HEK293 (cell line): ENCODE results near the gene RNF181.
A peak's percentile ranks its signal among the peaks of the same experiment; 100 is the strongest.

Source experiments
- CTCF ChIA-PET: fragments of 350-600 bp; formaldehyde crosslinking; extraction: SDS; loops from one replicate; lab custom pipeline; 2021; ENCODE audit warnings: antibody characterized with exemption; lab: Yijun Ruan, JAX
- POLR2A ChIA-PET: fragments of 300-600 bp; formaldehyde crosslinking; extraction: SDS; loops from one replicate; lab custom pipeline; 2020; ENCODE audit warnings: antibody characterized with exemption, inconsistent platforms; lab: Yijun Ruan, JAX
- H3K27ac ChIP-seq: fragments of 200-500 bp; sonication (Bioruptor generic); 2 replicates; pipeline ENCODE4 v1.5.1; 2014; ENCODE audit warnings: low read depth, low read length, control low read depth, inconsistent platforms; ENCODE audit errors: extremely low read depth
- H3K36me3 ChIP-seq, 2 experiments: fragments of 200-500 bp in 1 of 2; sonication (Bioruptor generic) in 1 of 2; 1 replicate in 1 of 2; 2 replicates in 1 of 2; pipeline ENCODE4 v1.5.1; 2014 to 2017; ENCODE audit warnings: inconsistent platforms in 2 of 2, low read length in 2 of 2; ENCODE audit not compliant: control insufficient read depth in 2 of 2, insufficient read depth in 1 of 2
- H3K4me1 ChIP-seq: fragments of 200-500 bp; sonication (Bioruptor generic); 2 replicates; pipeline ENCODE4 v1.5.1; 2014; ENCODE audit warnings: mild to moderate bottlenecking, low read length, inconsistent platforms; ENCODE audit not compliant: control insufficient read depth, insufficient read depth
- H3K4me3 ChIP-seq: 2 replicates; pipeline ENCODE4 v1.5.1; 2011; ENCODE audit warnings: low read depth, mild to moderate bottlenecking, control low read depth, low read length, moderate library complexity
- H3K9me3 ChIP-seq: fragments of 200-500 bp; sonication (Bioruptor generic); 2 replicates; pipeline ENCODE4 v1.5.1; 2014; ENCODE audit warnings: low read depth, low read length, inconsistent platforms; ENCODE audit not compliant: control insufficient read depth, insufficient read depth
- HOXA7 ChIP-seq: sonication (generic); formaldehyde crosslinking; IDR thresholded peaks from 2 replicates; pipeline ENCODE4 v1.8.1; 2022; ENCODE audit warnings: missing genetic modification reagents, borderline replicate concordance
- KLF16 ChIP-seq: fragments of 450-650 bp; formaldehyde crosslinking; IDR thresholded peaks from 2 replicates; pipeline ENCODE4 v1.5.1; 2017; ENCODE audit warnings: missing biosample characterization, missing genetic modification characterization
- PRDM2 ChIP-seq: fragments of 450-650 bp; formaldehyde crosslinking; IDR thresholded peaks from 2 replicates; pipeline ENCODE4 v1.5.1; 2016; ENCODE audit warnings: missing biosample characterization, missing genetic modification characterization, borderline replicate concordance
- SCRT2 ChIP-seq: fragments of 450-650 bp; formaldehyde crosslinking; IDR thresholded peaks from 2 replicates; pipeline ENCODE4 v1.5.1; 2016; ENCODE audit warnings: missing biosample characterization, missing genetic modification characterization
- ZNF132 ChIP-seq: fragments of 450-650 bp; formaldehyde crosslinking; IDR thresholded peaks from 2 replicates; pipeline ENCODE4 v1.5.1; 2017; ENCODE audit warnings: missing biosample characterization, missing genetic modification characterization, borderline replicate concordance
- ZNF19 ChIP-seq: fragments of 450-650 bp; formaldehyde crosslinking; IDR thresholded peaks from 2 replicates; pipeline ENCODE4; 2016; ENCODE audit warnings: missing biosample characterization, missing genetic modification characterization, low read depth
- ZNF362 ChIP-seq: fragments of 450-650 bp; formaldehyde crosslinking; IDR thresholded peaks from 2 replicates; pipeline ENCODE4 v1.5.1; 2016; ENCODE audit warnings: missing biosample characterization, missing genetic modification characterization
- ZNF416 ChIP-seq: fragments of 450-650 bp; formaldehyde crosslinking; IDR thresholded peaks from 2 replicates; pipeline ENCODE4 v1.5.1; 2016; ENCODE audit warnings: missing biosample characterization, missing genetic modification characterization
- ZNF530 ChIP-seq: fragments of 450-650 bp; formaldehyde crosslinking; IDR thresholded peaks from 2 replicates; pipeline ENCODE4 v1.5.1; 2016; ENCODE audit warnings: low read depth, missing biosample characterization, missing genetic modification characterization
- ZNF76 ChIP-seq: fragments of 450-650 bp; formaldehyde crosslinking; IDR thresholded peaks from 2 replicates; pipeline ENCODE4; 2016; ENCODE audit warnings: low read depth, missing biosample characterization, missing genetic modification characterization, borderline replicate concordance
- TF ChIP-seq, protein P1 (sequence below): fragments of 450-650 bp; formaldehyde crosslinking; IDR thresholded peaks from 2 replicates; pipeline ENCODE4 v1.5.1; 2016; ENCODE audit warnings: missing biosample characterization, missing genetic modification characterization
- TF ChIP-seq, protein P2 (sequence below): fragments of 450-650 bp; formaldehyde crosslinking; IDR thresholded peaks from 2 replicates; pipeline ENCODE4 v1.5.1; 2016; ENCODE audit warnings: missing biosample characterization, missing genetic modification characterization
- TF ChIP-seq, protein P3 (sequence below): fragments of 450-650 bp; formaldehyde crosslinking; IDR thresholded peaks from 2 replicates; pipeline ENCODE4 v1.5.1; 2016; ENCODE audit warnings: missing biosample characterization, missing genetic modification characterization

RNF181 gene

DNA sequence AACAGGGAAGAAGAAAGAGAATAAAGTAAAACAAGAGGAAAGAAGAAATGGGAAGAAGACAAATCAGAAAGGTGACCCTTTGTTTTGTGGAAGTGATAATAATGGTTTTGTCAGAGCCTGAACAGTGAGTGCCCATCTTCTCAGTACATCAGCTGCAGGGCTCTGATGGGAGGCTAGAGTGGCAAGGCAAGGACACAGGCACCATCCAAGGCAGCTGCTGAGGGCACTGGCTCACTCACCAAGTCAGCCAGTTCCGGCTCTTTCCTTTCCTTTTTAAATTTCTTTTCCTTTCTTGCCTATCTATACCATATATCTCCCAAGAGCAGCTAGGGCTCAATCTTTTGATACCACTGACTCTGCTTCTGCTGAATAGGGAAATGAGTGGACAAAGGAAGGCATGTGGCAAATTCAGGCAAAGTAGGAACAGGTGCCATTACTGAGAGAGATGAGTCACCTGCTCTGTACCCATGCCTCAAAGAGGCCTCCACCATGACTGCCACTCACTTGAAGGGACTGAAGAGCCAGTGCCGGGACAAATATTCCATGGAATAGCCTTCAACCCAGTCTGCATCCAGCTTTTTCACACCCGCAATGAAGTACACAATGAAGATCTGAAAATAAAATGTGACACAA, 40.4 kb upstream of the RNF181 start:
- Histone ChIP-seq H3K4me1 (no peaks in the 10 kb centered on the region), H3K9me3 (no peaks in the 10 kb centered on the region), H3K27ac (no peak overlapping the region), H3K4me3 (no peak overlapping the region), H3K36me3 (peaks cover 27 to 84% of the 10 kb centered on the region in 2 experiments)
- ChIA-PET CTCF (interaction anchor here (0.6 to 9.8 kb wide), 5 partner anchors 31 to 1859 kb away, joined by 3 to 62 read pairs (median 3); no protein-coding TSS in a partner anchor), POLR2A (interaction anchor here (12.3 kb wide), 1 partner anchor 16 kb away, joined by 106 read pairs; the partner anchor contains the start of gene MAT2A)
- TF ChIP-seq ZNF132 (tag by site-specific recombination) (no peak), SCRT2 (tag by site-specific recombination) (peak; percentile 47; the same call in 1 of the 2 replicates), ZNF530 (tag by site-specific recombination) (peak; percentile 78; the same call in 1 of the 2 replicates)

- H3K9me3 ChIP-seq: no peaks in the 10 kb centered on the region
- peaks cover 21 to 63% of the 10 kb centered on the region in 2 experiments for H3K36me3 ChIP-seq
- no peaks in the 10 kb centered on the region for H3K4me1 ChIP-seq
- ChIA-PET CTCF (interaction anchor here (0.6 to 9.8 kb wide), 5 partner anchors 80 to 517 kb away, joined by 3 to 62 read pairs (median 3); no protein-coding TSS in a partner anchor), POLR2A (interaction anchor here (1.1 to 12.3 kb wide), 4 partner anchors 11 to 139 kb away, joined by 4 to 106 read pairs (median 8); partner anchors contain the start of genes MAT2A, RNF181 and SH2D6)
- no peak for TF ChIP-seq ZNF362 (tag by site-specific recombination)
- no peak for TF ChIP-seq KLF16 (tag by site-specific recombination)
- TF ChIP-seq ZNF19 (tag by site-specific recombination): no peak
- peak; percentile 67 for TF ChIP-seq SCRT2 (tag by site-specific recombination)
- no peak for TF ChIP-seq PRDM2 (tag by site-specific recombination)
- no peak overlapping the region for H3K27ac ChIP-seq
- H3K4me3 ChIP-seq: no peak overlapping the region
Measured at GRCh38 chr2:85557130-85557529, 38.4 kb upstream of the RNF181 start.

GRCh38 chr2:85558160-85558559, 37.4 kb upstream of the RNF181 start:
- ChIA-PET POLR2A (interaction anchor here (0.9 kb wide), 1 partner anchor 18 kb away, joined by 3 read pairs; no protein-coding TSS in a partner anchor), CTCF (interaction anchor here (1.5 kb wide), 1 partner anchor 258 kb away, joined by 4 read pairs; no protein-coding TSS in a partner anchor)
- H3K4me1 ChIP-seq: no peaks in the 10 kb centered on the region
- no peaks in the 10 kb centered on the region for H3K9me3 ChIP-seq
- H3K27ac ChIP-seq: no peak overlapping the region
- no peak overlapping the region for H3K4me3 ChIP-seq
- H3K36me3 ChIP-seq: peaks cover 21 to 53% of the 10 kb centered on the region in 2 experiments
- no peak for TF ChIP-seq HOXA7 (CRISPR knock-in tag)
- TF ChIP-seq, protein P1, sequence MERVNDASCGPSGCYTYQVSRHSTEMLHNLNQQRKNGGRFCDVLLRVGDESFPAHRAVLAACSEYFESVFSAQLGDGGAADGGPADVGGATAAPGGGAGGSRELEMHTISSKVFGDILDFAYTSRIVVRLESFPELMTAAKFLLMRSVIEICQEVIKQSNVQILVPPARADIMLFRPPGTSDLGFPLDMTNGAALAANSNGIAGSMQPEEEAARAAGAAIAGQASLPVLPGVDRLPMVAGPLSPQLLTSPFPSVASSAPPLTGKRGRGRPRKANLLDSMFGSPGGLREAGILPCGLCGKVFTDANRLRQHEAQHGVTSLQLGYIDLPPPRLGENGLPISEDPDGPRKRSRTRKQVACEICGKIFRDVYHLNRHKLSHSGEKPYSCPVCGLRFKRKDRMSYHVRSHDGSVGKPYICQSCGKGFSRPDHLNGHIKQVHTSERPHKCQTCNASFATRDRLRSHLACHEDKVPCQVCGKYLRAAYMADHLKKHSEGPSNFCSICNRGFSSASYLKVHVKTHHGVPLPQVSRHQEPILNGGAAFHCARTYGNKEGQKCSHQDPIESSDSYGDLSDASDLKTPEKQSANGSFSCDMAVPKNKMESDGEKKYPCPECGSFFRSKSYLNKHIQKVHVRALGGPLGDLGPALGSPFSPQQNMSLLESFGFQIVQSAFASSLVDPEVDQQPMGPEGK (tag by site-specific recombination): no peak
- TF ChIP-seq, protein P2, sequence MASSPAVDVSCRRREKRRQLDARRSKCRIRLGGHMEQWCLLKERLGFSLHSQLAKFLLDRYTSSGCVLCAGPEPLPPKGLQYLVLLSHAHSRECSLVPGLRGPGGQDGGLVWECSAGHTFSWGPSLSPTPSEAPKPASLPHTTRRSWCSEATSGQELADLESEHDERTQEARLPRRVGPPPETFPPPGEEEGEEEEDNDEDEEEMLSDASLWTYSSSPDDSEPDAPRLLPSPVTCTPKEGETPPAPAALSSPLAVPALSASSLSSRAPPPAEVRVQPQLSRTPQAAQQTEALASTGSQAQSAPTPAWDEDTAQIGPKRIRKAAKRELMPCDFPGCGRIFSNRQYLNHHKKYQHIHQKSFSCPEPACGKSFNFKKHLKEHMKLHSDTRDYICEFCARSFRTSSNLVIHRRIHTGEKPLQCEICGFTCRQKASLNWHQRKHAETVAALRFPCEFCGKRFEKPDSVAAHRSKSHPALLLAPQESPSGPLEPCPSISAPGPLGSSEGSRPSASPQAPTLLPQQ (tag by site-specific recombination): no peak
- TF ChIP-seq ZNF416 (tag by site-specific recombination): no peak
- no peak for TF ChIP-seq ZNF76 (tag by site-specific recombination)
- TF ChIP-seq, protein P3, sequence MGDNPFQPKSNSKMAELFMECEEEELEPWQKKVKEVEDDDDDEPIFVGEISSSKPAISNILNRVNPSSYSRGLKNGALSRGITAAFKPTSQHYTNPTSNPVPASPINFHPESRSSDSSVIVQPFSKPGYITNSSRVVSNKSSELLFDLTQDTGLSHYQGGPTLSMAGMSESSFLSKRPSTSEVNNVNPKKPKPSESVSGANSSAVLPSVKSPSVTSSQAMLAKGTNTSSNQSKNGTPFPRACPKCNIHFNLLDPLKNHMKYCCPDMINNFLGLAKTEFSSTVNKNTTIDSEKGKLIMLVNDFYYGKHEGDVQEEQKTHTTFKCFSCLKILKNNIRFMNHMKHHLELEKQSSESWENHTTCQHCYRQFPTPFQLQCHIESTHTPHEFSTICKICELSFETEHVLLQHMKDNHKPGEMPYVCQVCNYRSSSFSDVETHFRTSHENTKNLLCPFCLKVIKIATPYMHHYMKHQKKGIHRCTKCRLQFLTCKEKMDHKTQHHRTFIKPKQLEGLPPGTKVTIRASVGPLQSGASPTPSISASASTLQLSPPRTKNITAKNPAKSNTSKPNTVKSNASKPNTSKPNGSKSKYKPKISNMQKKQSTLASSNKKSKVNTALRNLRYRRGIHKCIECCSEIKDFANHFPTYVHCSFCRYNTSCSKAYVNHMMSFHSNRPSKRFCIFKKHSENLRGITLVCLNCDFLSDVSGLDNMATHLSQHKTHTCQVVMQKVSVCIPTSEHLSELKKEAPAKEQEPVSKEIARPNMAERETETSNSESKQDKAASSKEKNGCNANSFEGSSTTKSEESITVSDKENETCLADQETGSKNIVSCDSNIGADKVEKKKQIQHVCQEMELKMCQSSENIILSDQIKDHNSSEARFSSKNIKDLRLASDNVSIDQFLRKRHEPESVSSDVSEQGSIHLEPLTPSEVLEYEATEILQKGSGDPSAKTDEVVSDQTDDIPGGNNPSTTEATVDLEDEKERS (tag by site-specific recombination): no peak
